GM12801 (cell line): ENCODE results near the gene ASIC3.

Experiments
- TF ChIP-seq, protein P1 (sequence below): IDR thresholded peaks from one replicate; pipeline ENCODE4 v1.5.1; 2011; ENCODE audit warnings: control low read depth; ENCODE audit not compliant: insufficient read length; ENCODE audit errors: extremely low read depth

The ASIC3 gene

DNA sequence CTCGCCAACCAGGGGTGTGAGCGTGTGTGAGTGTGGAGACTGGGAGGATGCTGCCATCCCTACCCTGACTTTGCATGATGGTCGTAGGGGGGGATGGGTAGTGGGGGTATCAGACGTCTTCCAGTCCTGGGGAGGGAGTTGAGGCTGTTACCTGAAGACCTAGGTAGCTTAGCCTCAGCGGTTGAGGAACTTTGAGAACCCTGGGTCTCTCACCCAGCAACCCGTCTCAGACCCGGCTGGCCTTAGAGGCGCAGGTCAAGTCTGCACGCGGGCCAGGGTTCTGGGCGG is 13.7 kb downstream of the ASIC3 start:
- TF ChIP-seq, protein P1, sequence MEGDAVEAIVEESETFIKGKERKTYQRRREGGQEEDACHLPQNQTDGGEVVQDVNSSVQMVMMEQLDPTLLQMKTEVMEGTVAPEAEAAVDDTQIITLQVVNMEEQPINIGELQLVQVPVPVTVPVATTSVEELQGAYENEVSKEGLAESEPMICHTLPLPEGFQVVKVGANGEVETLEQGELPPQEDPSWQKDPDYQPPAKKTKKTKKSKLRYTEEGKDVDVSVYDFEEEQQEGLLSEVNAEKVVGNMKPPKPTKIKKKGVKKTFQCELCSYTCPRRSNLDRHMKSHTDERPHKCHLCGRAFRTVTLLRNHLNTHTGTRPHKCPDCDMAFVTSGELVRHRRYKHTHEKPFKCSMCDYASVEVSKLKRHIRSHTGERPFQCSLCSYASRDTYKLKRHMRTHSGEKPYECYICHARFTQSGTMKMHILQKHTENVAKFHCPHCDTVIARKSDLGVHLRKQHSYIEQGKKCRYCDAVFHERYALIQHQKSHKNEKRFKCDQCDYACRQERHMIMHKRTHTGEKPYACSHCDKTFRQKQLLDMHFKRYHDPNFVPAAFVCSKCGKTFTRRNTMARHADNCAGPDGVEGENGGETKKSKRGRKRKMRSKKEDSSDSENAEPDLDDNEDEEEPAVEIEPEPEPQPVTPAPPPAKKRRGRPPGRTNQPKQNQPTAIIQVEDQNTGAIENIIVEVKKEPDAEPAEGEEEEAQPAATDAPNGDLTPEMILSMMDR: no peak

DNA sequence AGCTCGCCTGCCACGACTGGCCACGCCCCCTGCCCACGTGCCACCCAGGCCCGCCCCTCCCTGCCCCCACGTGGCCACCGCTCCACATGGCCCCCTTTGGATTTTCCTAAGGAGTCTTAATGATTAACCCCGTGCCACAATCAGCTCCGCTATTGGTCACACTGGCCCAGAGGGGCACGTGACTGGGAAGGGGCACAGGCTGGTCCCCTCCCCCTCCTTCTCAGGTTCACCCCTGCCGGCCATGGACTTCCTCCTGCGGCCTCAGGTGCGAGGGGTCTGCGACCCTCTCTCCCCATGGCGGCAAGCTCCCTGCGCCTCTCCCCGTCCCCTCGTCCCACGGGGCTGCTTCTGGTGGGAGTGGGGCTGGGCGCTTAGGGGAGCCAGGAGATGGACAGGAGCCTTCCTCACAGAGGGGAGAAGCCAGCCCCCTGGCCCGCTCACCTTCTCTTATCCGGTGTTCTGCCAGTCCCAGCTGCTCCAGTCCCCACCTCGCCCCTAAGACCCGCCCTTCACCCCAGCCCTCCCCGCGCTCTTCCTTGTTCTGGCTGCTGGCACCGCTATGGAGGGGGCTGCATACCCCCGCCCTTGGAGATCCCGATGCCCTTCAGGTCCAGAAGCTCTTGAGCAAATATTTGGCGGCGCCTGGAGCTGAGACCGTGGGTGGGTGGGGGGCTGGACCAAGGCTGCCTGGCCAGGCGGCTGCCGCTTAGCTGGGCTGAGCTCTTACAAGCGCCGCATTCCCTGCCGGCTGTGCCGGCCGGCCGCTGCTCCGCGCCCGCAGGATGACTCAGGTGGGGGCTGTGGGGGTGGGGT is 14.3 kb downstream of the ASIC3 start:
- TF ChIP-seq, protein P1: no peak

DNA sequence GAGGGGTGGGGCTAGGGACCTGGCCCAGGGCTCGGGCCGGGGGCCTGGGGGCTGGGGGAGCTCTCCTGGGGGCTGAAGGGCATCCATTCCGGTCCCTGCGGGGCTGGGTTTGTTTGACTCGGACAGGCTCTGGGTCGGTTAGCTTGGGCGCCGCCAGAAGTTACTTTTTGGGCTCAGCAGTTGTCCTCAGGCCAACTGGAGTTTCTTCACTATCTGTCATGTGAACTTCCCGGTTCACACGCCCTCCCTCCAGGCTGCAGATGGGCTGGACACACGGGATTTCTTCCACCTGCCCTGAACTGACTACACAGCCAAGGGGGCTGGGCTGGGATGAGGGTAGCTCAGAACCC is 14.9 kb downstream of the ASIC3 start:
- TF ChIP-seq, protein P1: no peak

DNA sequence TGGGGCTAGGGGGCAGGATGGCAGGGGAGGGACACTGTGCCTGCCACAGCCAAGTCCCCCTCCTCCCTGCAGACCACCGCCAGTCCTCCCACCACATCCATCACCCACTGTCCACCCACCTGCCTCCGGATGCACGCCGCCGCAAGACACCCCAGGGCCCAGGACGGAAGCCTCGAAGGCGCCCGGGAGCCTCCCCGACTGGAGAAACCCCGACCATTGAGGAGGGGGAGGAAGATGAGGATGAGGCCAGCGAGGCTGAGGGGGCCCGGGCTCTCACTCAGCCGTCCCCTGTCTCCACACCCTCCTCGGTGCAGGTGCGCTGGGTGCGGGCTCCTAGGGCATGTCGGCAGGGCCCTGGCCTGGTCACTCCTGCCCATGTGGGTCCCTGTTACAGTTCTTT is 16.1 kb downstream of the ASIC3 start:
- TF ChIP-seq, protein P1: no peak

DNA sequence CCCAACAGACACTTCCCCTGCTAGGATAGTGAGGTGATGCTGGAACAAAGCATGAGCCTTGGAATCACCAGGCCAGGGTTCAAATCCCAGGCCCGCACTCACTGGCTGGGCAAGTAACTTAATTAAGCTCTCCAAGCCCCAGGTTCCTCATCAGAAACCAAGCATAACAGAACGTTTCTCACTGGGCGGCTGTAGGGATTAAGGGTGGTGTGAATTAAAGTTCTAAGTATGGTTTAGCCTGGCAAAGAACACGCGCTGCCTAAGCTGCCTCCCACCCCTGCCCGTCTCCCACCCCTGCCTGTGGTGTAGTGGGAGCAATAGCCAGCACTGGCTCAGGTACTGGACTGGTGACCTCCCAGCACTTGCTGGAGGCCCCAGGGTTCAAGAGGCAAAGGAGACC is 16.7 kb downstream of the ASIC3 start:
- TF ChIP-seq, protein P1: no peak

DNA sequence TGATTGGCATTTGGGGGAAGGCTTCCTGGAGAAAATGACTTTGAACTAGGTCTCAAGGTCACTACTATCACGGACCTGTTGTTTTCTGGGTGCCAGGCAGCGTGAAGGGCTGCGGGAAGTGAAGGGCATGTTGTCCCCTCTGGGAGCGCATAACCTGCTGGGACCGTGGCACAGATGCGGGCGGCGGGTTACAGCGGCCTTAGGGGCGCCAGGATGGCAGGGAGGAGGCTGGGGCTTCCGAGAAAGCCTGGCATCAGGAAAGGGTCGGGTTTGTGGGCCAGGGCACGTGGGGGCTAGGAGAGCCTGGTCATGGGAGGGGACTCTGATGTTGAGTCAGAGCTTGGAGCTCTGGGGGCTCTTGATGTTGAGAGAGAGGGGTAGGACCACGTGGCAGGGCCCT is 17.2 kb downstream of the ASIC3 start:
- TF ChIP-seq, protein P1: no peak

DNA sequence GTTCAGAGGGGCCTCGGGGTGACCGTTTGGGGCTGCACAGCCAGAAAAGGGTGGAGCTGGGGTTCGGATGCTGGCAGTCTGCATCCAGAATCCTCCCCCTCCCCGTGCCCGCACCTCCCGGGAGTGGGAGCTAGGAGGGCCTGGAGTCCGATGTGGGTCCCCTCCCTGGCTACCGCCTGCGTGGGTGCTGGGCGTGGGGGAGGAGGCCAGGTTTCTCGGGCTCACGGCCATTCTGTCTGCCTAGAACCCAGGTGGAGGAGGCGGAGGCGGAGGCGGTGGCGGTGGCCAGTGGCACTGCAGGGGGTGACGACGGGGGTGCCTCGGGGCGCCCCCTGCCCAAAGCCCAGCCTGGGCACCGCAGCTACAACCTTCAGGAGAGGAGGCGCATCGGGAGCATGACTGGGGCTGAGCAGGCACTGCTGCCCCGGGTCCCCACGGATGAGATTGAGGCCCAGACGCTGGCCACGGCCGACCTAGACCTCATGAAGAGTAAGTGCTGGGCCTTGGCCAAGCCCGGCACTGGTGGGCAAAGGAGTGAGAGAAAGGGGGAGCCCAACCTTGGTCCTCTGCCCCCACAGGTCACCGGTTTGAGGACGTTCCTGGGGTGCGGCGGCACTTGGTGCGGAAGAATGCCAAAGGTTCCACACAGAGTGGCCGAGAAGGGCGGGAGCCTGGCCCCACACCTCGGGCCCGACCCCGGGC is 18.1 kb downstream of the ASIC3 start:
- TF ChIP-seq, protein P1: no peak
